WTC11 (cell line): ENCODE measurements around the gene ADRB2. TPM values are rescaled to one million over a fixed set of nuclear protein-coding genes. Genes with fewer than 3 reads are reported as not detected.
A peak's percentile ranks its signal among the peaks of the same experiment; 100 is the strongest.

Source experiments
- ATAC-seq: fragments of 200-7000 bp; cut with Tn5 transposase; 2 replicates; pipeline ENCODE4 v1.10.0; 2021; ENCODE audit warnings: mild to moderate bottlenecking, moderate library complexity
- Bru-seq: library from RNA; stranded (reverse); fragments of 400-500 nt; gene quantifications from one replicate; lab custom pipeline; 2021; lab: Mats Ljungman, UMichigan
- CTCF ChIA-PET: fragments of 300-600 bp; sonication (Branson Sonifier 250); formaldehyde crosslinking; loops from one replicate; lab custom pipeline; 2021; ENCODE audit warnings: antibody characterized with exemption; lab: Charles Lee
- POLR2A ChIA-PET: fragments of 350-600 bp; sonication (Branson Sonifier 250); formaldehyde crosslinking; loops from one replicate; lab custom pipeline; 2021; ENCODE audit warnings: antibody characterized with exemption; lab: Charles Lee
- DNase-seq: peaks from one replicate; pipeline ENCODE4 v3.0.0; 2021; ENCODE audit warnings: low spot score
- H3K27ac Mint-ChIP-seq: 2 replicates; pipeline ENCODE4 v1.8.0; 2021; ENCODE audit warnings: mixed read lengths
- H3K27me3 Mint-ChIP-seq: 2 replicates; pipeline ENCODE4 v1.8.0; 2021; ENCODE audit warnings: low read depth, mild to moderate bottlenecking, moderate library complexity, mixed read lengths
- H3K36me3 Mint-ChIP-seq: 2 replicates; pipeline ENCODE4 v1.8.0; 2021; ENCODE audit warnings: mixed read lengths
- H3K4me1 Mint-ChIP-seq: 2 replicates; pipeline ENCODE4 v1.8.0; 2022; ENCODE audit warnings: mixed read lengths
- H3K4me3 Mint-ChIP-seq: 2 replicates; pipeline ENCODE4 v1.8.0; 2021; ENCODE audit warnings: mild to moderate bottlenecking, moderate library complexity, mixed read lengths
- H3K9me3 Mint-ChIP-seq: 2 replicates; pipeline ENCODE4 v1.8.0; 2021; ENCODE audit warnings: mixed read lengths
- ARID4B ChIP-seq: sonication (generic); formaldehyde crosslinking; IDR thresholded peaks from 2 replicates; pipeline ENCODE4 v1.8.0; 2023; ENCODE audit warnings: missing genetic modification reagents, mild to moderate bottlenecking, borderline replicate concordance
- ATF1 ChIP-seq: sonication (generic); formaldehyde crosslinking; IDR thresholded peaks from 2 replicates; pipeline ENCODE4 v1.8.1; 2023; ENCODE audit warnings: mild to moderate bottlenecking, moderate library complexity, missing genetic modification reagents
- IRF1 ChIP-seq: sonication (generic); formaldehyde crosslinking; IDR thresholded peaks from 2 replicates; pipeline ENCODE4 v1.8.0; 2023; ENCODE audit warnings: missing genetic modification reagents
- MAX ChIP-seq: sonication (generic); formaldehyde crosslinking; IDR thresholded peaks from 2 replicates; pipeline ENCODE4 v1.8.0; 2022; ENCODE audit warnings: mild to moderate bottlenecking, missing genetic modification reagents
- MYBL2 ChIP-seq: sonication (generic); formaldehyde crosslinking; IDR thresholded peaks from 2 replicates; pipeline ENCODE4 v1.8.1; 2023; ENCODE audit warnings: mild to moderate bottlenecking, moderate library complexity, missing genetic modification reagents
- NFE2L1 ChIP-seq: sonication (generic); formaldehyde crosslinking; IDR thresholded peaks from 2 replicates; pipeline ENCODE4 v1.8.1; 2023; ENCODE audit warnings: missing genetic modification reagents
- NR1H2 ChIP-seq: sonication (generic); formaldehyde crosslinking; IDR thresholded peaks from 2 replicates; pipeline ENCODE4 v1.9.0; 2021; ENCODE audit warnings: mild to moderate bottlenecking, moderate library complexity, missing genetic modification reagents
- SP1 ChIP-seq: sonication (generic); formaldehyde crosslinking; conservative IDR thresholded peaks from 2 replicates; pipeline ENCODE4 v1.8.1; 2022; ENCODE audit warnings: missing genetic modification reagents
- TEAD4 ChIP-seq: sonication (generic); formaldehyde crosslinking; IDR thresholded peaks from 2 replicates; pipeline ENCODE4 v1.8.0; 2022; ENCODE audit warnings: mild to moderate bottlenecking, missing genetic modification reagents
- ZNF138 ChIP-seq: sonication (generic); formaldehyde crosslinking; conservative IDR thresholded peaks from 2 replicates; pipeline ENCODE4 v1.8.1; 2022; ENCODE audit warnings: mild to moderate bottlenecking, moderate library complexity, missing genetic modification reagents
- ZNF232 ChIP-seq: sonication (generic); formaldehyde crosslinking; IDR thresholded peaks from 2 replicates; pipeline ENCODE4 v1.8.0; 2022; ENCODE audit warnings: mild to moderate bottlenecking, missing genetic modification reagents
- ZNF263 ChIP-seq: sonication (generic); formaldehyde crosslinking; IDR thresholded peaks from 2 replicates; pipeline ENCODE4 v1.8.1; 2022; ENCODE audit warnings: low read depth, mild to moderate bottlenecking, moderate library complexity, missing genetic modification reagents
- ZNF281 ChIP-seq: sonication (generic); formaldehyde crosslinking; IDR thresholded peaks from 2 replicates; pipeline ENCODE4 v1.8.0; 2023; ENCODE audit warnings: mild to moderate bottlenecking, missing genetic modification reagents
- ZNF317 ChIP-seq: sonication (generic); formaldehyde crosslinking; IDR thresholded peaks from 2 replicates; pipeline ENCODE4 v1.8.1; 2023; ENCODE audit warnings: low read depth, mild to moderate bottlenecking, moderate library complexity, missing genetic modification reagents, borderline replicate concordance
- long read RNA-seq, 3 experiments: library from RNA in 1 of 3; library from capped mRNA in 1 of 3; library from polyadenylated mRNA in 1 of 3; unstranded in 2 of 3; stranded (forward) in 1 of 3; transcript quantifications; one replicate each; pipeline ENCODE4 v2.0.0, GENCODE V29; 2021
- total RNA-seq: library from RNA; stranded (reverse); gene quantifications from 3 replicates; pipeline ENCODE4 v1.2.3, GENCODE V29; 2021
- TF ChIP-seq, protein P1 (sequence below): sonication (generic); formaldehyde crosslinking; IDR thresholded peaks from 2 replicates; pipeline ENCODE4 v1.8.1; 2023; ENCODE audit warnings: mild to moderate bottlenecking, missing genetic modification reagents, moderate library complexity
- TF ChIP-seq, protein P2 (sequence below): sonication (generic); formaldehyde crosslinking; IDR thresholded peaks from 2 replicates; pipeline ENCODE4 v1.8.0; 2022; ENCODE audit warnings: missing genetic modification reagents
- TF ChIP-seq, protein P3 (sequence below): fragments of 250-450 bp; sonication (Bioruptor Pico); IDR thresholded peaks from 2 replicates; pipeline ENCODE4 v1.8.0; 2021; ENCODE audit warnings: mild to moderate bottlenecking
- TF ChIP-seq, protein P4 (sequence below): sonication (generic); formaldehyde crosslinking; IDR thresholded peaks from 2 replicates; pipeline ENCODE4 v1.8.0; 2022; ENCODE audit warnings: mild to moderate bottlenecking, missing genetic modification reagents

Gene ADRB2
- total RNA-seq, result 1.1 to 1.3 TPM (median 1.2 TPM) in 3 replicates
- percentile 51 among the genes with signal in this experiment for Bru-seq, nascent RNA
- long read RNA-seq, experiment 1, partial matches to known transcripts, result 0 of 2 reads
- long read RNA-seq, experiment 1, other reads (novel, unspliced or antisense), result 0 of 2 reads
- long read RNA-seq, experiment 2, partial matches to known transcripts, result 0 of 1 reads
- long read RNA-seq, experiment 2, other reads (novel, unspliced or antisense), result 0 of 1 reads
- long read RNA-seq, experiment 3, result 0 reads

GRCh38 chr5:148826053-148826738, at the start of gene ADRB2:
Gene ADRB2, plus strand, starts transcription at chr5:148826611. Its CDS starts 221 bp downstream, at chr5:148826832.
- DNase-seq, result peak; percentile 93
- H3K4me1 Mint-ChIP-seq, result peaks cover 58% of the 10 kb centered on the region
- CTCF ChIA-PET, result interaction anchor here (1.0 to 1.9 kb wide), 7 partner anchors 85 to 288 kb away, joined by 4 to 12 read pairs (median 8); no protein-coding TSS in a partner anchor
- POLR2A ChIA-PET, result no interaction called here
- peak within 1 kb of the TSS; percentile 84 for H3K4me3 Mint-ChIP-seq
- H3K9me3 Mint-ChIP-seq, result no peaks in the 10 kb centered on the region
- peak within 1 kb of the TSS; percentile 9 for H3K27ac Mint-ChIP-seq
- H3K27me3 Mint-ChIP-seq, result peaks cover 46% of the 10 kb centered on the region
- no peaks in the 10 kb centered on the region for H3K36me3 Mint-ChIP-seq
- ATAC-seq, result peak; percentile 98
- no peak for TF ChIP-seq NR1H2 (CRISPR knock-in tag)
- TF ChIP-seq ZNF317 (CRISPR knock-in tag), result no peak
- TF ChIP-seq, protein P1, sequence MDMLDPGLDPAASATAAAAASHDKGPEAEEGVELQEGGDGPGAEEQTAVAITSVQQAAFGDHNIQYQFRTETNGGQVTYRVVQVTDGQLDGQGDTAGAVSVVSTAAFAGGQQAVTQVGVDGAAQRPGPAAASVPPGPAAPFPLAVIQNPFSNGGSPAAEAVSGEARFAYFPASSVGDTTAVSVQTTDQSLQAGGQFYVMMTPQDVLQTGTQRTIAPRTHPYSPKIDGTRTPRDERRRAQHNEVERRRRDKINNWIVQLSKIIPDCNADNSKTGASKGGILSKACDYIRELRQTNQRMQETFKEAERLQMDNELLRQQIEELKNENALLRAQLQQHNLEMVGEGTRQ, result no peak
- peak; percentile 19; the same call in 1 of the 2 replicates for TF ChIP-seq NFE2L1 (CRISPR knock-in tag)
- TF ChIP-seq ZNF263 (CRISPR knock-in tag), result no peak
- TF ChIP-seq, protein P2, sequence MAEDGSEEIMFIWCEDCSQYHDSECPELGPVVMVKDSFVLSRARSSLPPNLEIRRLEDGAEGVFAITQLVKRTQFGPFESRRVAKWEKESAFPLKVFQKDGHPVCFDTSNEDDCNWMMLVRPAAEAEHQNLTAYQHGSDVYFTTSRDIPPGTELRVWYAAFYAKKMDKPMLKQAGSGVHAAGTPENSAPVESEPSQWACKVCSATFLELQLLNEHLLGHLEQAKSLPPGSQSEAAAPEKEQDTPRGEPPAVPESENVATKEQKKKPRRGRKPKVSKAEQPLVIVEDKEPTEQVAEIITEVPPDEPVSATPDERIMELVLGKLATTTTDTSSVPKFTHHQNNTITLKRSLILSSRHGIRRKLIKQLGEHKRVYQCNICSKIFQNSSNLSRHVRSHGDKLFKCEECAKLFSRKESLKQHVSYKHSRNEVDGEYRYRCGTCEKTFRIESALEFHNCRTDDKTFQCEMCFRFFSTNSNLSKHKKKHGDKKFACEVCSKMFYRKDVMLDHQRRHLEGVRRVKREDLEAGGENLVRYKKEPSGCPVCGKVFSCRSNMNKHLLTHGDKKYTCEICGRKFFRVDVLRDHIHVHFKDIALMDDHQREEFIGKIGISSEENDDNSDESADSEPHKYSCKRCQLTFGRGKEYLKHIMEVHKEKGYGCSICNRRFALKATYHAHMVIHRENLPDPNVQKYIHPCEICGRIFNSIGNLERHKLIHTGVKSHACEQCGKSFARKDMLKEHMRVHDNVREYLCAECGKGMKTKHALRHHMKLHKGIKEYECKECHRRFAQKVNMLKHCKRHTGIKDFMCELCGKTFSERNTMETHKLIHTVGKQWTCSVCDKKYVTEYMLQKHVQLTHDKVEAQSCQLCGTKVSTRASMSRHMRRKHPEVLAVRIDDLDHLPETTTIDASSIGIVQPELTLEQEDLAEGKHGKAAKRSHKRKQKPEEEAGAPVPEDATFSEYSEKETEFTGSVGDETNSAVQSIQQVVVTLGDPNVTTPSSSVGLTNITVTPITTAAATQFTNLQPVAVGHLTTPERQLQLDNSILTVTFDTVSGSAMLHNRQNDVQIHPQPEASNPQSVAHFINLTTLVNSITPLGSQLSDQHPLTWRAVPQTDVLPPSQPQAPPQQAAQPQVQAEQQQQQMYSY, result no peak
- peak; percentile 81 for TF ChIP-seq SP1 (CRISPR knock-in tag)
- TF ChIP-seq, protein P3, sequence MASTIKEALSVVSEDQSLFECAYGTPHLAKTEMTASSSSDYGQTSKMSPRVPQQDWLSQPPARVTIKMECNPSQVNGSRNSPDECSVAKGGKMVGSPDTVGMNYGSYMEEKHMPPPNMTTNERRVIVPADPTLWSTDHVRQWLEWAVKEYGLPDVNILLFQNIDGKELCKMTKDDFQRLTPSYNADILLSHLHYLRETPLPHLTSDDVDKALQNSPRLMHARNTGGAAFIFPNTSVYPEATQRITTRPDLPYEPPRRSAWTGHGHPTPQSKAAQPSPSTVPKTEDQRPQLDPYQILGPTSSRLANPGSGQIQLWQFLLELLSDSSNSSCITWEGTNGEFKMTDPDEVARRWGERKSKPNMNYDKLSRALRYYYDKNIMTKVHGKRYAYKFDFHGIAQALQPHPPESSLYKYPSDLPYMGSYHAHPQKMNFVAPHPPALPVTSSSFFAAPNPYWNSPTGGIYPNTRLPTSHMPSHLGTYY, result no peak
- no peak for TF ChIP-seq MAX (CRISPR knock-in tag)
- no peak for TF ChIP-seq ZNF138 (CRISPR knock-in tag)
- no peak for TF ChIP-seq TEAD4 (CRISPR knock-in tag)
- no peak for TF ChIP-seq ZNF232 (CRISPR knock-in tag)
- no peak for TF ChIP-seq IRF1 (CRISPR knock-in tag)
- TF ChIP-seq ZNF281 (CRISPR knock-in tag), result no peak
- TF ChIP-seq, protein P4, sequence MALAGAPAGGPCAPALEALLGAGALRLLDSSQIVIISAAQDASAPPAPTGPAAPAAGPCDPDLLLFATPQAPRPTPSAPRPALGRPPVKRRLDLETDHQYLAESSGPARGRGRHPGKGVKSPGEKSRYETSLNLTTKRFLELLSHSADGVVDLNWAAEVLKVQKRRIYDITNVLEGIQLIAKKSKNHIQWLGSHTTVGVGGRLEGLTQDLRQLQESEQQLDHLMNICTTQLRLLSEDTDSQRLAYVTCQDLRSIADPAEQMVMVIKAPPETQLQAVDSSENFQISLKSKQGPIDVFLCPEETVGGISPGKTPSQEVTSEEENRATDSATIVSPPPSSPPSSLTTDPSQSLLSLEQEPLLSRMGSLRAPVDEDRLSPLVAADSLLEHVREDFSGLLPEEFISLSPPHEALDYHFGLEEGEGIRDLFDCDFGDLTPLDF (CRISPR knock-in tag), result no peak
- TF ChIP-seq ATF1 (CRISPR knock-in tag), result no peak
- no peak for TF ChIP-seq MYBL2 (CRISPR knock-in tag)
- no peak for TF ChIP-seq ARID4B
